GM15510 (cell line): Measurements from ENCODE around the gene PRKCH.

Experiments
- POLR2A ChIP-seq: IDR thresholded peaks from 3 replicates; pipeline ENCODE4 v1.6.1; 2011; ENCODE audit warnings: borderline replicate concordance; ENCODE audit not compliant: insufficient read length; ENCODE audit errors: extremely low read depth

Gene PRKCH

GRCh38 chr14:61435563-61436337 lies 114.4 kb downstream of the PRKCH start:
- TF ChIP-seq POLR2A, result no peak

GRCh38 chr14:61437381-61437780 lies 116.0 kb downstream of the PRKCH start:
- TF ChIP-seq POLR2A, result no peak

DNA sequence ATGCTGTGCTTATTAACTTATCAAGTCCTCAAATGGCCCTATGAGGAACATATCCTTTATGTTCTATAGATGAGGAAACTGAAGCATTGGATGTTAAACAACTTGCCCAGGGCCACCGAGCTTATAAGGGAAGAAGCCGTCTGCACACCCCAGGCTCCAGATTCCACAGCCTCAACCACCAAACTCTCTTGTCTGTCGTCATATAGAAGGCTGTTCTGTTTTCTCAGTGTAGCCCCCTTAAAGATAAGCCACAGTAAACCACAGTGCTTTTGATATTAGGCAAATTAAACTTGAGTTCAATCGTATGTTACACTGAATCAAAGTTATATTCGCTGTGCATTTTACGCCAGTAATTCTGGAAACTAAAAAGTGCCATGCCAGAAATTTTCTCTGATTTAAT lies 116.7 kb downstream of the PRKCH start:
- no peak for TF ChIP-seq POLR2A

DNA sequence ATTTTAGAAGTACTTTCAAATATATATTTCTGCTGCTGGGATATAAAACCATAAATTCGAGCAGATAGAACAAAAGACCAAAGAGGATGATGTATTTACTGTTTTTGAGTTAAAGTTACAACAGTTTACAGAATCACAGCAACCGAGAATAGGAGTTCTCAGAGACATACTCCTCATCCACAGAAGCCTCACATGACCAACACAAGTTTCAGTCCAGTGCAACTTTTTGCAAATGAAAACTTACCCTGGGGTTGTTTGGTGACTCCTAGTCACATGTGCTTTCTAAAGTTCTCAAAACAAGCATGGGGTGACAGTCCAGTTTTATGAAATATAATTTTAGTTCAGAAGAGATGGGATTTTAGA lies 117.1 kb downstream of the PRKCH start:
- TF ChIP-seq POLR2A, result no peak

- TF ChIP-seq POLR2A, result no peak
Measured at GRCh38 chr14:61438860-61439765, 117.7 kb downstream of the PRKCH start.

GRCh38 chr14:61439779-61440418 lies 118.5 kb downstream of the PRKCH start:
- no peak for TF ChIP-seq POLR2A

DNA sequence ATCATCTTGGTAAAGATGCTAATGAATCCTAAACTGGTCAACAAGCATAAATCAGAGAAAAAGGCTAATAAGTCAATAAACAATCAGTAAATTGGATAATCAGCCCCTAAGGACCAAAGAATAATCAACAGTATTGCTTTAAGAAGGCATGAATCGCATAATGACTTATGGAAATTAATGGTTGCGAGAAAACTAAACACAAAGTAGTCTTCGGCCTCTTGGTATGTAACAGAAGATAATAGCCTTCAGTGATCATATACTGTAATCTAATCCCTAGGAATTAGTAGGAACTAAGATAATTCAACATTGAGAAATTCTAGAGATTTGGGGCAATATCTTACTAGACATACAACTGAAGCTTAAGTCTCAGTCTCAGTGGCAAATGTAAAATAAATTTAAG lies 122.1 kb downstream of the PRKCH start:
- TF ChIP-seq POLR2A, result no peak

DNA sequence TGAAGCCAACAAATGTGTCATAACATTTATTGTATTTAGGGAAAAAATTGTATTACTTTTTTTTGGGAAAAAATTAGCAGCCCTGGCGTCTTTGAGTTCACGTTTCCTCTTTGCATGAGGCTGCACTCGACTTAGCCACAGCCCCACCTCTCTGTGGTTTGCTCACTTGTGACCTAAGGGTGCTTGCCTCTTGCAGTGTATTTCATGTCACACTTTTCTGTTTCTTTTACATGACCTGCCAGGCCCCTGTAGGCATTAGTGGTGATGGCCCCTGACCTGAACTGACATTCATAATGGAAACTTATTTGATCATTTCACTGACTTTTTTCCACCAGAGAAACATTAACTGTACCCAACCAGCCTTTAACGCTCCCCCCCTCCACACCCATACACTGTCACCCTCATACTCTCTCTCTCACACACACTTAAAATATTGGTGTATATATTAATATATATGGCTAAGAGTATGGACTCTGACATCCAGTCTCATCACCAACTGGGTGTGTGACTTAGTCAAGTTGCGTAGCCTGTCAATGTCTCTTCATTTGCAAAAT lies 122.9 kb downstream of the PRKCH start:
- TF ChIP-seq POLR2A, result no peak

GRCh38 chr14:61451491-61451890 lies 130.1 kb downstream of the PRKCH start:
- TF ChIP-seq POLR2A, result no peak

DNA sequence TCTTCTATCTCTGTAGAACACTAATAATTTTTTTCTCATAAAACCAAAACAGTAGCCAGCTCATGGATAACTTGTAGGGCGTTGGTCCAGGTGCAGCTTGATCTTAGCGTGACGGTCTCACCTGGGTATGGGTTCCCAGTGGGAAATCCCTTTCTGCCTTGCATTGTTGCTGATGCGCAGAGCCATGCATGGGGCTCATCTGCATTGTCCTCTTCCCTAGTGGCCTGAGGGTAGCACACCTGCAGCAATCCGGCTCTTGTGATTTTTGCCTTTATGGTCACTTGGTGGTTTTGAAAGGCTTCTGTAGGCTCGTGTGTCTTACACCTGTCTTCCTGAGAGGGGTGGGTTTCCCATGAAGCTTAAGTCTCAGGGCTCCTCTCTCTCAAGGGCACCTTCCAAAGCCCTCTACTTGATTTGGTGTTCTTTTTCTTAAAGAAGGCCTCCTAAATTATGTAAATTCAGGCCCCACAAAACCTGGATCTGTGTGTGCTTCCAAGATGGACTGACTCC lies 130.6 kb downstream of the PRKCH start:
- TF ChIP-seq POLR2A, result no peak

DNA sequence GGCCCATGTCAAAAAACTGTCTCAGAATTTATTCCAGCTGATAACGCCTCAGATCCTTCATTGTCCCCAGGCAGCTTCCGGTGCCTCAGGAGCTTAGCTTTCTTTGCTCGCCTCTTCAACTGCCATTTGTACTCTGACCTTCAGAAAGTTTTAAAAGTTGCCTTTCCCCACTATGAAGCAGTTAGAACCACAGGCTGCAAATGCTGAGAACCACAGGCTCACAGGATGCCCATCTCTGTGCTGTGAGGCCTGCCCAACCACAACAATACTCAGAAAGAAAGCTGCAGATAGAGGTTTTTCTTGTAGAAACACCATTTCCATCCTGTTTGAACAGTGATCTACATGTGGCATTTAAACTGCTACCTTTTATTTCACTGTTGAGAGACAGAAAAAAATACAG lies 131.1 kb downstream of the PRKCH start:
- no peak for TF ChIP-seq POLR2A

GRCh38 chr14:61453103-61453767 lies 131.9 kb downstream of the PRKCH start:
- no peak for TF ChIP-seq POLR2A

GRCh38 chr14:61454545-61454944 lies 133.2 kb downstream of the PRKCH start:
- TF ChIP-seq POLR2A, result no peak

- no peak for TF ChIP-seq POLR2A
Measured at GRCh38 chr14:61455351-61455750, 134.0 kb downstream of the PRKCH start.
